Stimulated activated CD8-positive, alpha-beta memory T cell treated with anti-CD3 and anti-CD28 coated beads, Interleukin-12 subunit alpha, Interleukin-12 subunit beta, amount 100 ng/mL, for 24 hours (primary cell): ENCODE measurements around the gene STK38.

Experiments used
- DNase-seq: peaks from one replicate; pipeline ENCODE4 v3.0.0-alpha.2; 2020; ENCODE audit errors: extremely low read depth

STK38 gene

DNA sequence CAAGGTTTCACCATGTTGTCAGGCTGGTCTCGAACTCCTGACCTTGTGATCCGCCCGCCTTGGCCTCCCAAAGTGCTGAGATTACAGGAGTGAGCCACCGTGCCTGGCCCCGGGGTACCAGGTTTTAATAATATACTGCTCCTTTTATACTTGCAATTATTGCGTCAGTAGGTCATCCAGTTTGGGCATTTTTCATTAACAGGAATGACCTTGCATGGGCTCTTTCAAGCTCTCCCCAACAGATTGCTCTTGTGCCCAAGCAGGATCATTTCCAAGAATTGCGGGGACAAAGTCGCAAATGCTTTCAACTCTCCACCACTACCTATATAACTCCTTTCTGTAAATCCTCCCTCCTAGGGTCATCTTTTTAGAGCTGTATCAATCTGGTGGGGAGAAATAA is 23.8 kb downstream of the STK38 start:
- DNase-seq = no peak

DNA sequence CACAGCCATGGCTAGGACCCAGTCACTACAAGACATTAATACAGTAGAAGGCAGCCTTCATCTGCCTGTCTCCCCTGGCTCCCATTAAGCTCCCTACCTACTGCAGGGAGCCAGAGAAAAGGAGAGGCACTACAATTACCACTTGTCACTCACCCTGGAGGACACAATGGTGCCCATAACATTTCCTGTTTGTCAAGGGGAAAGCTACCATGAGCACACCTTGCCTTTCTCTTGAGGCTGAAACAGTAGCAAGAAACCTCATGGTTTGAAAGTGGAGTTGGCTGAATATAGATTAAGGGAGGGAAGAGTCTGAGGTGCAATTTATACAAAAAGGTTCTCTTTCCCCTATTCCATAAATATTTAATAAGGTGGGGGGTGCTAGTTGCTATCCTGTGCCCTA is 27.9 kb downstream of the STK38 start:
- no peak for DNase-seq

DNA sequence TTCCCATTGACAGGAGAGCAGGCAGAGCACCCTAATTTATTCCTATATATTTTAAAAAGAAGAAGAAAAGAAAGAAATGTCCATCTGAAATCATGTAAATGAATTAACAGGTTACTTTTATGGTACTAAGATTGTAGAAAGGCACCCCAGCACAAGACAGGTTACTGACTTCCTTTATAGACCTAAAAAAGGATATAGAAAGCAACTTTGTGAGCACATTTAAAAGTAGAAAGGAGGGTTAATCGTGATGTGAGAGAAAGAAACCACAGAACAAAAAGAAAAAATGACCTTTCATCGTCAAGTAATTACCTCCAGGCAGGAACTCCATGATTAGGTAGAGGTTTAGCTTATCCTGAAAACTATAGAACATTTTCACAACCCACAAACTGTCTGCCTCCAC is 29.9 kb downstream of the STK38 start:
- no peak for DNase-seq

DNA sequence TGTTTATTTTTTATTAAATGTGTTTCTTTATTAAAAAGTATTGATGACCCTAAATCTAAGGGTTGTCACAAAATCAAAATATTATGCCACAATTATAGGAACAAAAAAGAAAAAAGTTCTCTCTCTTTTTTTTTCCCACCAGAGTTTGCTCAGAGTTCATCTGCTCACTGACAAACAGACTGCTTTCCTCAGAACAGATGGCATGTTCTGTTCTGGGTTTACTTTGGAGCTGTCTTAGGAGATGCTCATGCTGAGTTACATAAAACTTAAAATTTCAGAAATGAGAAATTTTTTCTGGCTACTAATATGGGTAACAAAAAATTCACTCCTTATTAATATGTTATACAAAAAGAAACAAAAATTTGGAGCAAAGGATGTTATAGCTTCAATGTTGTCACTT is 30.3 kb downstream of the STK38 start:
- DNase-seq = no peak

DNA sequence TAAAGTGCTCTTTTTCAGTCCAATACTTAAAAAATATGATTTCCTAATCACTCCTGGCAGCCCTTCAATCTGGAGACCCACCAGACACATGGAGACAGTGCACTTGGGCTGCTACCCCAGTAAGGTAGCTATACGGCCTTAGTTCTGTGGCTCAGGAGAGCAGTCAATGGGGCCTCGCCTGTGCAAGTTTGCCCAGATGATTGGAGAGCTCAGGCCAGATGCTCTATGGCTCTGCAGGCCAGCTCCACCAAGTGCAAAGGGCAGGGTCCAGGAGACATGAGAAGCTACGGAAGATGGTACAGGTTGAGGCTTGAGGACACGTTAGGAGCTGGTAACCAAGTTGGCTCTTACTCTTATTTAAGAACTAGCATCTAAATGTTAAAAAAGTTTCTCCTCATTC is 30.7 kb downstream of the STK38 start:
- DNase-seq = no peak

DNA sequence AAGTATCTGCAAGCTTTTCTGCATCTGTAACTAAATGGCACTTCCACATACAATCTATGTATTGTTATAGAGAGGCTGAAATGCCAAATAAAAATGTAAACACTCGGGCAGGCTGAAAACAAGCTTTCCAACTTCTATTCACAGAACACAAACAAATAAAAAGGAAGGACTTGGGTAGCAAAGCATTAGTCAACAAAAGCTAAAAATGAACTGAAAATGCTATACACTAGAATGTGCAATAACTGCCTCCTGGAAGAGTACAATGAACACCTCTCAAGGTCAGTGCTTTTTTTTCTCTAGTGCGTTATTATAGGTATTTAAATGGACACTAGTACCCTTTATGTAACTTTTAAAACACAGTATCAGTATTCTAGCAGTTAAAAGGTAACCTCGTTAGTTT is 31.4 kb downstream of the STK38 start:
- DNase-seq = no peak

DNA sequence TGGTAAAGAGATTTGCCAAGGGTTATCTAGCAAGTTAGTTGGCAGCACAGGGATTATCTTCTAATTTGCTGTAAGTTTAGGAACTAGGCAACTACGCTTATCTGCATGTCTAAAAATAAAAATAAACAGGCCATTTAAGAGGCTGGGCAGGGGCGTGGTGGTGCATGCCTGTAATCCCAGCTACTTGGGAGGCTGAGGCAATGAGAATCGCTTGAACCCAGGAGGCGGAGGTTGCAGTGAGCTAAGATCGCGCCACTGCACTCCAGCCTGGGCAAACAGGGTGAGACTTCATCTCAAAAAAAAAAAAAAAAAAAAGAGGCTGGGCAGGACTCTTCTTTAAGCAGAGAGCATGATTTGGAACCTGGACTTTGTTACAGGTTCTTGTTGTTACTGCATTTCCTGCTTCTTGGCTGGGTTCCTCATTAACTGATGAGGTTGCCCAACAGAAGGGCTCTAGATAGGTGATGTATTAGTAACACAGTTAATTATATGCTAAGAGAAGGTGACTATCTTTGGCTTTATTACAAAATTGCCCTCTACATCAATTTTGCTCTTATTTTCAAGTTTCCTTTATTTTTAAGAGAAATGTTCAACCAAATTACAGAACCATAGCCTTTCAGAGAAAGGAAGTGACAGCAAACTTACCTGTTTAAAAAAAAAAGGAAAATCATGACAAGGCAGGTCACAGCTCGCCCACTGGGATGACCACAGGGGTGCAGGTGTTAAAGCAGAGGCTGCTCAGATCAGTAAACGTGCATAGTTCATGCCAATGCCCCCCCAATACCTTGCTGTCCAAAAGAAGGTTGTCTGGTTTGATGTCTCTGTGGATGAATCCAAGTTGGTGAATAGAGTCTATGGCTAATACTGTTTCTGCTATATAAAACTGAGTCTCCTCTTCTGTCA is 32.5 kb downstream of the STK38 start:
- no peak for DNase-seq

DNA sequence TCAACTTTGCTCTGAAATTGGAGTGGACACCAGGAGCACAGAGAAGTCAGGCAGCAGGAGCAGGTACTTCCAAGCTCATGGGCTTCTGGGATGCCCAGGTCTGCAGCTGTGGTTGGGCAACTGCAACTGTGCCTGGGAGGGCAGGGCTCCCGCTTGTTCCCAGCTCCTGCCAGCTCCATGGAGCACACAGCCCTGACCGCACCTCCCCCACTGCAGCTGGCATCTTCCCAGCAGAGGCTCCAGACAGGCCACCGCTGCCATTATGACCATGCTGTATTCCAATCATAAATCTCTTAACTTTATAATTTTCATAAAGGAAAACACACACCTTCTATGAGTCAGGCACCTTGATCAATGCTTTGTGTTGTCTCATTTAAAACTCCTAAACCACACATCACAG is 36.9 kb downstream of the STK38 start:
- no peak for DNase-seq

DNA sequence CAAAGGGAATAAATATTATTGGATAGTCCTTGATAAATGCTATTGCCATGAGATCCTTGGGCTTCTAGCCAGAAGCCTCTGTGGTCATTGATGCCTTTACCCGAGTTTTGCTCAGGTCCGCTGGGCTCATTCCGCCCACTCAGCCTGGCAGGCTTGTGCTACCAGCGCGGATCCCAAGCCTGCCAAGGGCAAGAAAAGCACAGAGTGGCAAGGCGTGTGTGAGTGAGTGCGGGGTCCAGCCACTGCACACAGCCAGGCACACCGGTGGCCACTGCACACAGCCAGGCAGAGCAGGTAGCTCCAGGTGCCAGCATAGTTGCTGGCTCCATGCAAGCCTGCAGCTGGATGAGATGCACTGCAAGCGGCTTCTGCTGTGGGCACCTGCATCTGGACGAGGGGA is 38.7 kb downstream of the STK38 start:
- no peak for DNase-seq

DNA sequence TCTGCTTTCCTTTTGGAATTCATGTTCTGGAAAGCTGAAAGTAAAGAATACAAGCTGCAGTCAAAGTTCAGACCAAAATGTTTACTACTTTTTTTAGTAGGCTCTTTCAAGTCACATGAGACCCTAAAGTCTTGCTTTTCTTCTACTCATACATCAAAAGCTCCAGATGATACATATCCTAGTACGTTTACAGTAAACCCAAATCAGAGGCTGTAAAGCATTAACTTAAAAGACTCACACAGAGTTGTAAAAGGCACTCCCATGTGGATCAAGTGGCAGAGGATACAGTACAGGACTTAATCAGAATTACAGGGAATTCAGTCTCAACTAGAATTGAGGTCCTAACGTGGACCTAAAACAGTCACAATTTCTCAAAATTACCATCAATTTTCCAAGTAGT is 40.7 kb downstream of the STK38 start:
- DNase-seq = no peak

DNA sequence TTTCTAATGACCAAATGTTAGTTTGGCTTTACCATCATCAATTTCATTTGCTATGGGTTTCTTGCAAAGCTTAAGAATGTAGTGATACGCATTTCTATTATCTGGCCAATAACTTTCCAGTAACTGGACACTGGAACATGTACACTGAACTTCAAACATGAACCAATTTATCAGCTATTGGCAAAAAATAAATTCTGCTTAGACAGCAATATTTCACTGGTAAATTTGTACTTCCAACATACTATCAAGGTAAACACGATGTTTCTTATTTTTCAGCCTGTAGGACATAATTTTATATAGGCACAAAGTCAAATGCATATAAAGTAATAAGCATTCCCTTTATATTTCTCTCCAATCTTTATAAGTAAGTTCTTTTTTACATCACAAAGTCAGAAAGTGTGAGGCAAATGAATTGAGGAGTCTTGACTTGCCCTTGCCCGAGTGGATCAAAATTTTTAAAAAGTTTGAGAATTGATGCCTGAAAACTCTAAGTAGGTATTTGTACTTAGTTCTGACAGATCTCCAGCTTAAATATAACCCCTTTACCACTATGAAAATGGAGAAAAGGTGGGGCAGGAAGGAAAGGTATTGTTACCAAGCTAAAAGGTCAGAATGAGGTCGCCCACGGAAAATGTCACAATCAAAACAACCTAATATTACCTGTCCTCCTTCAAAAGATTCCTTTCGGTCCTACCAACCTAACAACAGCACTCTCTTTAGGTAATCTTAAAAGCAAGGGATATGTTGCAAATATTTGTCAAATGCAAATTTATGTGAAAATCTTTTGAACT is 41.3 kb downstream of the STK38 start:
- no peak for DNase-seq

DNA sequence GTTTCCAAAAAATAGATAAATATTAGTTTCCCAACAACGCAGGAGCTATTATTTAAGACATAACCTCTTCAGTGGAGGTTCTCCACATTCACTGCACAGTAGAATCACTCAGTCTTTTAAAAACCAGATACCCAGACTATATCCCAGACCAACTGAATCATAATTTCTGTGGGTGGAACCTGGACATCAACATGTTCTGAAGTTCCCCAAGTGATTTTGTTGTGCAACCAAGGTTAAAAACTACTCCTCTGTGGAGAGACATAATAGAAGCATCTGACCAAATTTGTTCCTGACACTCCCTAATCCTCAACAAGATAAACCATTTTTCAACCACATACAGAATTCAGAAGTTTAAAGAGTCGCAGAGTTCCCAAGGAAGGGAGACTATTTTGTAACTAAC is 42.3 kb downstream of the STK38 start:
- DNase-seq = no peak

DNA sequence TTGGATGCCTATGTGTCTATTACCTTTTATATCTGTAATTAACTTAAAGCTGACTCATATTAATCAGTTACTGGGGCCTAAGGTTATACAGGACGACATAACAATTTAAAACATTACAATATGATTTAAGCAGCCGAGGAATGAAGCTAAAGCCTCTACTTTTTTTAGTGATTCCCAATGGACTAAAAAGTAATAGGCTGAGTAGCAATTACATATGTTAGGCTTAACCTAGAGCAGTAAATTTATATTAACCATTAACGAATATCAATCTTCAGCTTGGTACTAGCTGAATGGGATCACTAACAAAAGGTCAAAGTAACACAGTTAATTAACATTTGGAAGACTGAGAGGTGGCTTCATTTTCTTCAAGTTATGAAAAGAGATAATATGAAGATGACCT is 43.1 kb downstream of the STK38 start:
- DNase-seq = no peak

DNA sequence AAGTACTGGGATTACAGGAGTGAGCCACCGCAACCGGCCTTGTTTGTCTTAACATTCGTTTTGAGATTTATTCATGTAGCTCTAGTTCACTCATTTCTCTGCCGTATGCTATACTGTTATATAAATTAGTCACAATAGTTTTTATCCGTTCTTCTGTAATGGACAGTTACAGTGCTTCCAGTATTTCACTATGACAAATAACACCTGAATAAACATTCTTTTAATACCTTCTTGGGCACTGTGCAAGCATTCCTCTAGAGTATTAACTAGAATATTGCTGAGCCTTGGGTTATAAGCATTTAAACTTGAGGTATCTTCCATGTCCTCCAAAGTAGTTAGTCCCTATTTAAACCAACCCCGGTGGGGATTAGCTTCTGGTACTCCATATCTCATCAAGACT is 45.6 kb downstream of the STK38 start:
- DNase-seq = no peak

DNA sequence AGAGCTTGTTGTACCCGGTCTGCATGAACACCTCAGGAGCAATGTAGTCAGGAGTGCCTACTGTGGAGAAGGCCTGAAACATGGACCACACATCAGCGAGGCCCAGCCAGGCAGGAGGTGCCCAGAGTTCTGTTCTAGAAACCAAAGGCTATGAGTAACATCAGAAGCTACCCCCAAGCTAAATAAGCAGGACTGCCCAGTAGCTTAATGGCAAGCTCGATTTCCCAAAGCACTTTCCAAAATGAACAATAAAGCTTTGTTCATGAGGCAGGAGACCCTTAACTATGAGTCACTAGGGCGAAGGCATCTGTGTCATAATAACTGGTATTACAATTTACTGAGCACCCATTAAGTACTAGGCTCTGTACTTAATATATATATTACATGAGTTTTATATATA is 47.4 kb downstream of the STK38 start:
- no peak for DNase-seq

DNA sequence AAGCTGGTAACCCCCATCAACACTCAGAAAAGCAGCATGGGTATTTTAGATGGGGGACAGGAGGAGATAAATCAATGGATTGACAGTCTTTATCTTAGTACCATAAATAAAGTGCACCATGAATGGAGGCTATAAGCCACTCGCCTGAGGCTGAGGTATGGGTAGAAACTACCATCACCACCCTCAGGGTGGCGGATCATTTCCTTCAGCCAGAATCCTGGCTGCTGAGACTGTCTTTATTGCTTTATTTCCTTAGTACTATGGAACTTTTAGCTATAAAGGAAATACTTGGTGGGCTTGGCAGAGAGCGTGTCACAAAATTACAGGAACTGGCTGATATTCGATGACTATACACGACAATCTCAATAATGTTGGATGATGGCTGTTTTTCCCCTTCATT is 52.2 kb downstream of the STK38 start:
- no peak for DNase-seq

DNA sequence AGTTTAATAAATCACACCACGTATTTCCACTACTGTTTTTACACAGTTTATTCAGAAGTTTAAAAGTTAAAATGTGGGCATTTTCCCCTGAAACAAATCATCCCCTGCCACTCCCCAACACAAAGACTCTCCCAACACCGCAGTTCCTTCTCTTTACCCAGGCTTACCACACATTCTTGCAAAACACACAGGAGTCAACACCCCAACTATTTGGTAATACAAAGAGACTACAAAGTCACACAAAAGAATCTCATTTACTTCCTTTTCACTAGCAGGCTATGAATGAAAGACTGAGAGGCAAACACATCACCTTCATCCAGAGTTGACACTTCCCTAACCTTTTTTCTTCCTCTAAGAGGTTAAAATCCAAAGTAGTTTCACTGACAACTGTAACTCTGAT is 53.4 kb downstream of the STK38 start:
- DNase-seq = no peak

DNA sequence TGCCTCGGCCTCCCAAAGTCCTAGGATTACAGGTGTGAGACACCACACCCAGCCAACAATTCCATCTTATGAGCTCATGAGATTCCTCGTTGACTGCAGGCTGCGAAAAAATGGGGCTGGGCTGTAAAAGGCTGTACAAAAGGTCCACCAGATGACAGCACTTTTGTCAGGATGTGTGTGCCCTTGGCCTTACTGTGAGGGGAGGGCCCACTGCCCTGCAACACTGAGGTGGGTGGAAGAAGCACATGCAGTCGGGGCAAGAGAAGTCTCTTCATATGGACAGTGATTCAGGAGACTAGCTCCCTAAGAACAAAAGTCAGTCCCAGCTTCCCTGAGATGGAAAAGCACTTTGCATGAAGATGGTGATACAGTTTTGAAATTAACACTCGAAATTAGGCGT is 54.0 kb downstream of the STK38 start:
- no peak for DNase-seq

DNA sequence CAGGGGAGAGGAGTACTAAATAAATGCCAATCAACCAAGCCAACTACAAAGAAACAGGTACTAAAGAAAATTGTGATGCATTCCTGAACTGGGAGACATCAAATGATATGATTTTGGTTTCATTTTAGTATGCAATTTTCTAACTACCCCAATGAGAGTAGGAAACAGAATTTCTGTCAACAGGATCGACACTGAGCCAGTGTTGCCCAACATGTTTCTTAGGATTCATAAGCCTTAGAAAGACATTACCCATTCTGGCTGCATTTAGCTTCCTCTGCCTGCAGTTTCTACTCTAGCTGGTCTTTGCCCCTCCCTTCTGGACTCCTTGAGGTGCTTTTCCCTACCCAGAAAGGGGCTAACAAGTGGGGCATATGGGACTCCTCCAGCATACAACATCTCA is 54.7 kb downstream of the STK38 start:
- no peak for DNase-seq

DNA sequence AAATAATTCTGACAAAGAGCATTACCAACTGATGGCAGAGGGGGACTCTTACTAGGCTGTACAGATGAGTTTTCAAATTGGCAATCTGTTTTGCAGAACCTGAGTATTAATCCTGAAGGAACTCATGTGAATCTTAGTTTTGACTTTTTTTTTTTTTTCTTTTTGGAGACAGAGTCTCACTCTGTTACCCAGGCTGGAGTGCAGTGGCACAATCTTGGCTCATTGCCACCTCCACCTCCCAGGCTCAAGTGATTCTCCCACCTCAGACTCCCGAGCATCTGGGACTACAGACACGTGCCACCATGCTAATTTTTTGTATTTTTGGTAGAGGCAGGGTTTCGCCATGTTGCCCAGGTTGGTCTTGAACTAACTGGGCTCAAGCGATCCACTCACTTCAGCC is 55.2 kb downstream of the STK38 start:
- no peak for DNase-seq

DNA sequence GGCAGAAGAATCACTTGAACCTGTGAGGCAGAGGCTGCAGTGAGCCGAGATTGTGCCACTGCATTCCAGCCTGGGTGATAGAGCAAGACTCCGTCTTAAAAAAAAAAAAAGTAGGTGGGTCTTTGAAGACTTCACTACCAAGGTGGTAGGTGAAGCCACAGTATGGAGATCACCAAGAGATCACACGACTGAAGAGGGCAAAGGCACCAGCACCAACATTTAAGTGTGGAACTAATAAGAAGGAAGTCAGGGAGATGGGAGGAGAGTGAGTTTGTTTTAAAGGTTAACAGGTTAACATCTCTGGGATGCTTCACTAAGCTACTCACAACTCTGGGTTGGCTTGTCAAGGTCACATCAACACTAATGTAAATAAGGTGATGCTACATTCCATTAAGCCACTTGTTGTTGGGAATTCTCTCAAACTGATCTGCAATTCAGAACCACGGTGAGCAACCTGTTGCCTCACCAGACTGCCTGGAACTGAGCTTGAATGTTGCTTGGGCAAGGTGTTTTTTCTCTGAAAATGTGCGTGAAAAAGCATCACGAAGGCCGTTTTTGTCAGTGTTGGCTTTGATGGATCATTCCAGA is 55.8 kb downstream of the STK38 start:
- no peak for DNase-seq

DNA sequence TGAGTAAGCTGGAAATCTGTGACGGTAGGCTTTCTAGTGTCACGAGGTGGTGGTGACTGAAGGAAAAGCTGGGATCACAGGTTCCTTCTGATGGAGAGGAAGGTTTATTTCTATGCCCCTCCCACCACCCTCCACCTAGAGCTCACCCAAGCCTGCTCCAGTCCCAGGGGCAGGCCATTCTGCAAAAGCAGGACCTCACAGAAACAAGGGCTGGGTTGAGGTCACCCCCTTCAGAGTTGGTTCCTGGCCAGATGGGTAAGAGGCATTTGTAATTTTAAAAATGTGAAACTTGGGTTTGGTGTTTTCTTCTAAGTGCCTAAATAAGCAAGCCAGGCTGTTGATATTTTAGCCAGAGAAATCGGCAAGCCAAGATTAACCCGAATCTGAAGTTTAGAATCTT is 57.9 kb downstream of the STK38 start:
- no peak for DNase-seq

DNA sequence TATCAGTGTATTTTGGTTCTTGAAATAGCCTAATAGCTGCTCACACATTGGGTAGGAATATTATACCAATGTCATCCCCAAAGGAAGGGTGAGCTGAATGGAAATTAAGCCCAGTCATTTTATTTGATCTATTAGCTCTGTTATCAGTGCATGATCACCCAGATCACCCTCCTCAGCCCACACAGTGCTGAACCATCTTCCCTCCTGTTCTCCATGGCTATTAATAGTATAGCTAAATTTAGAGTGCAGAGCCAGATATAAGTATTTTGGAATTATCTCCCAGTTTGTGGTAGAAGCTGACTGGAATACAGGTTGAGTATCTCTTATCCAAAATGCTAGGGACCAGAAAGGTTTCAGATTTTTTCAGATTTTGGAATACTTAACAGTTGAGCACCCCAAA is 59.1 kb downstream of the STK38 start:
- no peak for DNase-seq
